Hematopoietic multipotent progenitor cell treated with erythropoietin and hydrocortisone succinate and interleukin-3 and kit ligand, for 15 days (in vitro differentiated cells): ENCODE data around the gene CDC25B.
"Not testable (repeated sequence)": the region's sequence is repeated elsewhere in the genome, so short reads cannot be mapped to it uniquely, and the experiment has no call there.

Source experiments
- DNase-seq: peaks from one replicate; pipeline ENCODE4 v3.0.0-alpha.2; 2015; ENCODE audit warnings: low spot score

The CDC25B gene

GRCh38 chr20:3785240-3786125 is 10.6 kb upstream of the CDC25B start:
- no peak for DNase-seq

DNA sequence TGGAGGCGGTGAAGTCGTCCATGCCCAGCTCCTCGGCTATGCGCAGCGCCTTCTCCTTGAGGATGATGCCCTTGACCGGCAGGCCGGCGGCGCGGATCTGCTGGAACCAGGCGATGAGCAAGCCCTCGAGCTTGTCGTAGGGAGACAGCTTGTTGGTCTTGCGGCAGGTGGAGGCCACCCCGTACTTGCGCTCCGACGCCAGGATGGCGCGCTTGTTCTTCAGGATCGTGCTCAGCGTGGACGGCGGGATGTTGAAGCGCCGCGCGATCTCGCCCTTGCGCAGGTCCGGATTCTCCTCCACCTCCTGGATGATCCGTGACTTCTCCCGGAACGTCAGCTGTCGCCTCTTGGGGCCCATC is 10.0 kb upstream of the CDC25B start:
- DNase-seq = peak; percentile 38

GRCh38 chr20:3786665-3787323 is 9.3 kb upstream of the CDC25B start, which contains the start of gene CENPB:
CENPB (minus strand) TSS chr20:3786740; CDS start chr20:3786483, 257 bp downstream.
- peak; percentile 82 for DNase-seq

DNA sequence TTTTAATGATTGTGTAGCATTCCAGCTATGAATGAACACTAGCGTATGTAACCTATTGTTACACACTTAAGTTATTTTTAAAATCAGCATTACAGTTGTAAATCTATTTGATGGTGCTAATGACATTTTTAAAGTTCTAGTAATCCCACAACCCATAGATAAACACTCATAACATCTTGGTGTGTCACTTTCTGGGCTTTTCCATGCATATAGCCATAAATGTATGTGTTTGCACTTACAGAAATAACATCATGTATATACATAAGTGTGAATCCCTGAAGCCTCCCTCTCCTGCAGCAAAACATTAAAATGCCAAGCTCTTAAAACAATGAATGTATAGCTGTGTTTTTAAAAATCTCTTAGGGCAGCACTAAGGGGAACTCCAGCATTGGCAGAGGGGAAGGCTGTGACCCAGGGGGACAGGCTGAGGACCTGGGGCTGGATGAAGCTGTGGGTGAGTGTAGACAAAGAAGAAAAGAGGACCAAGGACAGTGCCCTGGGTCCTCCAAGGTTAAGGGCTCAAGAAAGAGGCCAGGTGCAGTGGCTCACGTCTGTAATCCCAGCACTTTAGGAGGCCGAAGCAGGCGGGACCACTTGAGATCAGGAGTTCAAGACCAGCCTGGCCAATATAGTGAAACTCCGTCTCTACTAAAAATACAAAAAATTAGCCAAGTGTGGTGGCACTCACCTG is 8.6 kb upstream of the CDC25B start:
- DNase-seq = no peak

DNA sequence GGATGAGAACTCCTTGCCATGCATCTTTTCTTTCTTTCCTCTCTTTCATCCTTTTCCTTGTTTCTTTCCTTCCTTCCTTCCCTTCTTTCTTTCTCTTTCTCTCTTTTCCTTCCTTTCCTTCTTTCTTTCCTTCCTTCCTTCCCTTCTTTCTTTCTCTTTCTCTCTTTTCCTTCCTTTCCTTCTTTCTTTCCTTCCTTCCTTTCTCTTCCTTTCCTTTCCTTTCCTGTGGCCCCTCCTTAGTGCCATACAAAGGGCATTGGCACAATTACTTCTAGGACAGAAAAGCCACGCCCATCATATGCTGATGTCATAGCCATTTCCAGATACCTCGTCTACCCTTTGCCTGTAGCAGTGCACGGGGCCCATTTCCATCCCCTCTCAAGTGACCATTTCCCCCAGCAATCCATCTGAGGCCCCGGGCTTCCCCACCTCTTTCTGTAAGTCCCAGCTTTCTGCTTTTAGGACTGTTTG is 7.4 kb upstream of the CDC25B start:
- DNase-seq = peak; percentile 45

- DNase-seq = not testable (repeated sequence)
These were observed 6.9 kb upstream of the CDC25B start for GRCh38 chr20:3789201-3789600.

GRCh38 chr20:3794168-3794567 is 1.9 kb upstream of the CDC25B start:
- DNase-seq = not testable (repeated sequence)

DNA sequence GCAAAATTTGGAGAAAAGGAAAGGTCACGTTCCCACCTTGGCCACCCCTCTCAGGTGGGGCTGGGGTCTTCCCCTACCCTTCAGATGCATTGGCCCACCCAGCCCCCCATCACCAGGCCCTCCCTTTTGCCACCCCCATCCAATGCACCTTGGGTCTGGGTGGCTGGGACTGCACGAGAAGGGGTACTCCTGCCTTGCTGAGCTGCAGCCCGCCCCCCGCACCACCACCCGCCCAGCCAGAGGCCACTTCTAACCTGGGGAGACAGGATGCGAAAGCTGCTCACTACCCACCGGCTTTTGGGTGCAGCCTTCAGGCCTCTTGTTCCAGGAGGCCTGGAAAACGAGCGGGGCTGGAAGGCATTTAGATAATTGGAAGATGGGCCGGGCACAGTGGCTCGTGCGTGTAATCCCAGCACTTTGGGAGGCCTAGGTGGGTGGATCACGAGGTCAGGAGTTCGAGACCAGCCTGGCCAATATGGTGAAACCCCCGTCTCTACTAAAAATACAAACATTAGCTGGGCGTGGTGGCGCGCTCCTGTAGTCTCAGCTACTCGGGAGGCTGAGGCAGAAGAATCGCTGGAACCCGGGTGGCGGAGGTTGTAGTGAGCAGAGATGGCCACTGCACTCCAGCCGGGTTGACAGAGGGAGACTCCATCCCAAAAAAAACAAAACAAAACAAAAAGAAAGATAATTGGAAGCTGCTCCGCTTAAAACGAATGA is 1.2 kb upstream of the CDC25B start:
- no peak for DNase-seq

GRCh38 chr20:3796477-3797225 is 541 bp downstream of the CDC25B start:
- no peak for DNase-seq

DNA sequence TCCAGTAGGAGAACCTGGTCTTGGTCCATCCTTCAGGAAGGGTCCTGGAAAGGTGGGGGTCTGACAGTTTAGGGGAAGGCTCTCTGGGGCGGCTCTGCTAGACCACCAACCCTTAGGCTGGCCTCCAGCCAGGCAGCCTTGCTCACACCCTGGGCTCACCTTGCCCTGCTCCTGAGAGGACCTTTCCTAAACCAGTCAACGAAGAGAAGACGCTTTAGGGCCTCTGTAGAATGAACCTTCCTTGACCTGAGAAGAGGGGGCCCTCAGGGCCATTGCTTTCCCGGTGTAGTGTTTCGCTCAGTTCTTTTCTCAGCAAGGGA is 1.1 kb downstream of the CDC25B start:
- DNase-seq = no peak

GRCh38 chr20:3797592-3798372 is 1.7 kb downstream of the CDC25B start:
- DNase-seq = peak; percentile 48

- DNase-seq = no peak
These were observed 2.3 kb downstream of the CDC25B start for GRCh38 chr20:3798373-3798768.

- DNase-seq = no peak
These were observed 2.8 kb downstream of the CDC25B start for GRCh38 chr20:3798908-3799248.

GRCh38 chr20:3800256-3800877 is 4.3 kb downstream of the CDC25B start:
- no peak for DNase-seq

DNA sequence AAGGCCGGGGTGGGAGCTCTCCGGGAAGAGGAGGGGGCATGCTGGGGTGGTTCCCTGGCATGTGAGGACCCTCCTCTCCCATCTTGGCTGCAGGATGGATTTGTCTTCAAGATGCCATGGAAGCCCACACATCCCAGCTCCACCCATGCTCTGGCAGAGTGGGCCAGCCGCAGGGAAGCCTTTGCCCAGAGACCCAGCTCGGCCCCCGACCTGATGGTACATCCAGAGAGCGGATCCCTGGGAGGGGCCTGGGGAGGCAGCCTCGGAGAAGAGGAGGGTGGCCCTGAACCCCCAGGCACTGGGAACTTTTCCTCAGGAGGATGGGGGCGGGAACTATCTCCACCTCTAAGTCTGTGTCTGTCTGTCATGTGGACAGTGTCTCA is 4.8 kb downstream of the CDC25B start:
- no peak for DNase-seq

DNA sequence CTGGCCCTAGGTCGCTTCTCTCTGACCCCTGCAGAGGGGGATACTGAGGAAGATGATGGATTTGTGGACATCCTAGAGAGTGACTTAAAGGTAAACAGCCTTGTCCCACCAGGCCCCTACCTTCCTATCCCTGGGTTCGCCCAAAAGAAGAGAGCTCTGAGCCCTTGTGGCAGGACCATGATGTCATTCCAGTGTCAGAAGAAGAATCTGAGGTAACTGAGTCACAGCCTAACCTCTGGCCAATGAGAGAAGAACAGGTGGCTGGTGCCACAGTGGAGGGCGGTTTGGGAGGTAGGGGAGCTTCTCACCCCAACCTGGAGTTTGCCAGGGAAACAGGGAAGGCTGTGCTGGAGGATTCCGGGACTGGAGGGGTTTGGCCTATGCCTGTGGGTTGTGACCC is 5.2 kb downstream of the CDC25B start:
- no peak for DNase-seq

- DNase-seq = no peak
These were observed 5.7 kb downstream of the CDC25B start for GRCh38 chr20:3801846-3802245.

GRCh38 chr20:3802524-3803239 is 6.6 kb downstream of the CDC25B start:
- DNase-seq = no peak

DNA sequence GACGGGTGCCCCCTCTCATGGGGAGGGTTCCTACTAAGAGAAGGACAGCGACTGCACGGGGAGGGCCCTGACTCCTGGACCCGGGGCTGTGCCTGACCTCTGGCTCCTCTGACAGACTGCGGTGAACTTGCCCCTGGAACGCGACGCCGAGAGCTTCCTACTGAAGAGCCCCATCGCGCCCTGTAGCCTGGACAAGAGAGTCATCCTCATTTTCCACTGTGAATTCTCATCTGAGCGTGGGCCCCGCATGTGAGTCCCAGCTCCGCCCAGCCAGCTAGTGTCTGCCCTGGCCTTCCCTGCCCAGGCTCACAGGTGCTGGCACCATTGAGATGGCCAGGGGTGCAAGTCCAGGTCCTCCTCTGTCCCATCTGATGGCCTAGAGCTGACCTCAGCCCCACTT is 7.2 kb downstream of the CDC25B start:
- no peak for DNase-seq

DNA sequence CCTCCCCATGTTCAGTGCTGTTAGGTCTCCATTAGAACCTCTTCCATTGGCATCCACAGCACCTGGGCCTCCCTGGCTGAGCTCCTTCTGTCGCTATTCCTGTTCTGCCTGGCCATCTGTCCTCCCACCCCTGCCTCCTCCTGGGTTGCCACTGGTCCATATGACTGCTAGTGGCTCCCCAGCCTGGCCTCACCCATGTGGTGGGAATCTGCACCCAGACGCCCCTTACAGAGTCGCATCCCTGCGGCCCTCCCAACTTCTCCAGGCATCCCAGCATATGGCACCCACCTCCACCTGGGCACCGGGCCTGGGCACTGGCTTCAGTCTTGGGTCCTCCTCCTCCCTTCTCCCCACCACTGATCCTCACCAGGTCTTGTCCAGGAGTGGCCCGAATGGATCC is 7.7 kb downstream of the CDC25B start:
- no peak for DNase-seq
